WERI-Rb-1 (cell line): ENCODE results near the gene MEAF6.
"Not testable (repeated sequence)": the region's sequence is repeated elsewhere in the genome, so short reads cannot be mapped to it uniquely, and the experiment has no call there.

ENCODE experiments used
- DNase-seq: peaks from one replicate; pipeline ENCODE4 v3.0.0-alpha.2; 2020
- H3K27ac ChIP-seq: fragments of 250-450 bp; sonication (Bioruptor Pico); 2 replicates; pipeline ENCODE4 v1.5.1; 2020; ENCODE audit warnings: mild to moderate bottlenecking, moderate library complexity
- H3K27me3 ChIP-seq: fragments of 250-450 bp; sonication (Bioruptor Pico); 2 replicates; pipeline ENCODE4 v1.5.1; 2021; ENCODE audit warnings: mild to moderate bottlenecking, low read depth, moderate library complexity; ENCODE audit not compliant: insufficient read depth, severe bottlenecking
- H3K36me3 ChIP-seq: fragments of 250-450 bp; sonication (Bioruptor Pico); 2 replicates; pipeline ENCODE4 v1.5.1; 2020; ENCODE audit warnings: mild to moderate bottlenecking, moderate library complexity
- H3K4me3 ChIP-seq: 2 replicates; pipeline ENCODE4 v1.5.1; 2011; ENCODE audit warnings: low read depth, mild to moderate bottlenecking, control low read depth, low read length
- H3K9me3 ChIP-seq: fragments of 250-450 bp; sonication (Bioruptor Pico); 2 replicates; pipeline ENCODE4 v1.5.1; 2021; ENCODE audit warnings: mild to moderate bottlenecking, moderate library complexity; ENCODE audit not compliant: severe bottlenecking
- TF ChIP-seq, protein P1 (sequence below): IDR thresholded peaks from 2 replicates; pipeline ENCODE4 v1.5.1; 2011; ENCODE audit warnings: low read depth, mild to moderate bottlenecking, control low read depth, inconsistent platforms, low read length

Gene MEAF6

DNA sequence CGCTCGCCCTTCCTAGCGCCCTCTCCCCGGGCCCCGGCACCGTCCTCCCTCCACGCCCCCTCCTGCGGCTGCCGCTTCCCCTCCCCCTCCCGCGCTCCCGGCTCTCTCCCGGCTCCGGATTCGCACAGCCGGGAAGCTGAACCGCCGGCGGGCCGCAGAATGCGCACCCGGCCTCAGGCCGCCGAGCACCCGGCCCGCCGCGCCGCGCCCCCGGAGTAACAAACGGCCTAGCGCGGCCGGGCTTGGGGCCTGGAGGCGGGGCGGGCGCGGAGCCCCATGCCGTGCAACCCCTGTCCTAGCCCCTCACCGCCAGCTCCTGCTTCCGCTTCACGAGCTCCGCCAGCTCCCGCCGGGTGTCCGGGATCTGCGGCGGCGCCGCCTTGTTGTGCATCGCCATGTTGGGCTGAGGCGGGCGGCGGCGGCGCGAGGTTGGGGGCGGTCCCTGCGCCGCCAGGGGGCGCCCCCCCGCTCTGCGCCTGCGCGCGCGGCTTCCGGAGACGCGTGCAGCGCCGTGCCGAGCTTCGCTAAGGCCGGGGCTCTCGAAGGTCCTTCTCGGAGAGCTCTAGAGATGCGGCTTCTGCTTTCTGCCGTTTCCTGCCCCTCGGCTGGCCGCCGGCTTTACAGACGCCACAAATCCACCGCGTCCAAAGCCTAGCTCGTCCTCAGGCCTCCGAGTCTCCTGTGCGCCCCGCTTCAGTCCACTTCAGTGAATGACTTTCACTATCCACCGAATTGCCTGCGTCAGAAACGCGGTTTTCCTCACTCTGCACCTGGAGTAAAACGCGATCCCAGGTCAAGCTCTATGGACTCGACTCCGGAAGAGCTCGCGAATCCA is at the start of gene MEAF6:
MEAF6 (minus strand) TSS at position 417 of the 835 bp plus-strand sequence; CDS start at position 397, 20 bp downstream.
- H3K36me3 ChIP-seq: peaks cover 32% of the 10 kb centered on the region
- no peaks in the 10 kb centered on the region for H3K9me3 ChIP-seq
- peak; percentile 82 for DNase-seq
- no peaks in the 10 kb centered on the region for H3K27me3 ChIP-seq
- peak within 1 kb of the TSS; percentile 72 for H3K4me3 ChIP-seq
- TF ChIP-seq, protein P1, sequence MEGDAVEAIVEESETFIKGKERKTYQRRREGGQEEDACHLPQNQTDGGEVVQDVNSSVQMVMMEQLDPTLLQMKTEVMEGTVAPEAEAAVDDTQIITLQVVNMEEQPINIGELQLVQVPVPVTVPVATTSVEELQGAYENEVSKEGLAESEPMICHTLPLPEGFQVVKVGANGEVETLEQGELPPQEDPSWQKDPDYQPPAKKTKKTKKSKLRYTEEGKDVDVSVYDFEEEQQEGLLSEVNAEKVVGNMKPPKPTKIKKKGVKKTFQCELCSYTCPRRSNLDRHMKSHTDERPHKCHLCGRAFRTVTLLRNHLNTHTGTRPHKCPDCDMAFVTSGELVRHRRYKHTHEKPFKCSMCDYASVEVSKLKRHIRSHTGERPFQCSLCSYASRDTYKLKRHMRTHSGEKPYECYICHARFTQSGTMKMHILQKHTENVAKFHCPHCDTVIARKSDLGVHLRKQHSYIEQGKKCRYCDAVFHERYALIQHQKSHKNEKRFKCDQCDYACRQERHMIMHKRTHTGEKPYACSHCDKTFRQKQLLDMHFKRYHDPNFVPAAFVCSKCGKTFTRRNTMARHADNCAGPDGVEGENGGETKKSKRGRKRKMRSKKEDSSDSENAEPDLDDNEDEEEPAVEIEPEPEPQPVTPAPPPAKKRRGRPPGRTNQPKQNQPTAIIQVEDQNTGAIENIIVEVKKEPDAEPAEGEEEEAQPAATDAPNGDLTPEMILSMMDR: peak; percentile 58
- peak within 1 kb of the TSS; percentile 89 for H3K27ac ChIP-seq

DNA sequence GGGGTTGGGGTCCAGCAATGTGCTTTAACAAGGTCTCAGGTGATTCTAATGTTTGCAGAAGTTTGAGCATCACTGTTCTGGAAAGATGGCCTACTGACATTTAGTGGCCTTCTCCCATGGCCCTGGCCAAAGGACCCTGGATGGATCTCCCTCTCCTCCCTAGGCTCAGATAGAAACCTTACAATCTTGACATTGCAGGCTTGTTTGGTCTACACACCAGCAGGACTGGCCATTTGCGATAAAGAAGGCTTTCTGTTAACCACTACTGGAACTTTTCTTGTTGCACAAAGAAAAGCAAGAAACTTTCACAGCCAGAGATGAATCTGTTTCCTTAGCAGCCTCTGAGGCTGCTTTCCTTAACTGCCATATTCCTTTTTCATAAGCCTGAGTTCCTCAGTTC is 48.4 kb upstream of the MEAF6 start:
- Histone ChIP-seq H3K4me3 (no peak overlapping the region), H3K27me3 (no peaks in the 10 kb centered on the region), H3K9me3 (no peaks in the 10 kb centered on the region), H3K36me3 (peaks cover 52% of the 10 kb centered on the region), H3K27ac (no peak overlapping the region)
- no peak for DNase-seq
- TF ChIP-seq, protein P1: no peak

DNA sequence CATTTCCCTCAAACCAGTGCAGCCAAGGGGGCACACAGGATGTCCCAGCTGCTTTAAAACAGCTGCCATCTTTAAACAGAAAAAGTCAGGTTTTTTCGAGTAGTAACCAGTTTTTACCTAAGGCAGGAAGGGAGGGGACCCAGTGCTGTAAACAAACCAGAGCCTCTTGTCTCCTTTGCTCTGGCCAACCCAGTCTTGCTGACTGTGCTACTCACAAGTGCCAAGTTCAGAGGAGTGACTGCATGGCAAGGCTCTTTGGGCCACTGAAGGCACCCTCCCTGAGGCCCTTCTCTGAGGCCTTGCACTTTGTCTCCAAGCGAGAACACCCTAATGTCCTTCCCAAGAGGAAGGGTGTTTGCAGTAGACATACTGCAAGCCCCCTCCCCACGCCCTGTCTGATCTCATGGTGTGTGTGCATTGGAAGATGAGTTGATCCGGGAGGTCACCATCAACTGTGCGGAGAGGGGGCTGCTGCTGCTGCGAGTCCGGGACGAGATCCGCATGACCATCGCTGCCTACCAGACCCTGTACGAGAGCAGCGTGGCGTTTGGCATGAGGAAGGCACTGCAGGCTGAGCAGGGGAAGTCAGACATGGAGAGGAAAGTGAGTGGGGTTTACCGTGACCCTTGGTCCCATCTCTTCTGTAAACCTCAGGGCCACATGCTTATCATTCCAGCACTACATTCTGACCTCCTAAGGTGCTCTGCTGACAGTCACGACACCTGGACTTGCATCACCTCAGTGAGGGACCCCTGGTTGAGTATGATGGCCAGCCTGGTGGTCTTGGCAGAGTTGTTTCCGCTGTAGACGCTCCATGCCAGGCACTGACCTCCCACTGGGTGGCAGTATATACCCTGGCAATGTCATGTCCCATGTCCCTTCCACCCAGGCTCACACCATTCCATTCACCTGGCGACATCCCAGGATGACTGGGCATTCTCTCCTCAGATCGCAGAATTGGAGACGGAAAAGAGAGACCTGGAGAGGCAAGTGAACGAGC is 46.9 kb upstream of the MEAF6 start:
- no peak overlapping the region for H3K4me3 ChIP-seq
- H3K9me3 ChIP-seq: no peaks in the 10 kb centered on the region
- peaks cover 36% of the 10 kb centered on the region for H3K36me3 ChIP-seq
- no peaks in the 10 kb centered on the region for H3K27me3 ChIP-seq
- no peak overlapping the region for H3K27ac ChIP-seq
- peak; percentile 42 for DNase-seq
- TF ChIP-seq, protein P1: peak; percentile 81

DNA sequence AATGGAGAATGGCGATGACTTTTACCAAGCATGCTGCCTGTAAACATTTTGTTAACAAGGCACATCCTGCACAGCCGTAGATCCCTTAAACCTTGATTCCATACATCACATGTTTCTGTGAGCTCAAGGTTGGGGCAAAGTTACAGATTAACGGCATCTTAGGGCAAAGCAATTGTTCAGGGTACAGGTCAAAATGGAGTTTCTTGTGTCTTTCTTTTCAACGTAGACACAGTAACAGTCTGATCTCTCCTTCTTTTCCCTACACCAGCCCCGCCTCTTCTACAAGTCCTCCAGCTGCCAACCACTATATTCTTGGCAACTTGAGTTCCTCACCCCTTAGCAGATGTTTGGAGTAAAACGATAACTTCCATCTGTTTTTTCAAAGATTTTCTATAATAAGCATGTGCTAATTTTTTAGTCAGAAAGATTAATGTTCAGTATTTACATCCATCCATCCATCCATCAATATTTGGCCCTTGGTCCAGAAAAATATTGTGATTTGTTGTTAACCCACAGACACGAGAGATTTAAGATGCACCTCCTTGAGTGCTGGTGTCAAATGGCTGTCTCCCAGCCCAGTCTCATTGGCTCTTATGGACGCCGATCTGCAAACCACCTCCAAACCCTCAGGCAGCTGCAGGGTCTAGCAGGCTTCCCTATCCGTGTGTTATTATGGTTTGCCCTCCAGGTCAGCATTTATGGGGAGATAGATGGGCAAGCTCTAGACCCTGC is 46.0 kb upstream of the MEAF6 start:
- TF ChIP-seq, protein P1: no peak
- no peaks in the 10 kb centered on the region for H3K9me3 ChIP-seq
- H3K4me3 ChIP-seq: no peak overlapping the region
- H3K36me3 ChIP-seq: peaks cover 28% of the 10 kb centered on the region
- H3K27me3 ChIP-seq: no peaks in the 10 kb centered on the region
- DNase-seq: no peak
- H3K27ac ChIP-seq: no peak overlapping the region

DNA sequence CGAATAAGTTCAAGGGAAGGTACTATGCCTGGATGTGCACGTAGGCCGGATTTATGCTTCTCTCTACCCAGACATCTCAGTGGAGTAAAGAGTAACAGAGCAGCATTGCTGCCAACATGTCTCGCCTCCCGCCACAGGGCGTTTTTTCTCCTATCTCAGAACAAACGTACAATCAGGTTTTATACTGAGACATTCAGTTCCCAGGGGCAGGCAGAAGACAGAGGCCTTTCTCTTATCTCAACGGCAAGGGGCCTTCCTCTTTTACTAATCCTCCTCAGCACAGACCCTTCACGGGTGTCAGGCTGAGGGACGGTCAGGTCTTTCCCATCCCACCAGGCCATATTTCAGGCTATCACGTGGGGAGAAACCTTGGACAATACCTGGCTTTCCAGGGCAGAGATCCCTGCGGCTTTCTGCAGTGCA is 45.4 kb upstream of the MEAF6 start:
- not testable (repeated sequence) for H3K4me3 ChIP-seq, H3K27ac ChIP-seq, DNase-seq, H3K27me3 ChIP-seq, H3K9me3 ChIP-seq
- H3K36me3 ChIP-seq: peaks cover 22% of the 10 kb centered on the region
